NB4 (cell line): ENCODE results near the gene MCRS1.

Experiments used
- CTCF ChIP-seq: IDR thresholded peaks from one replicate; pipeline ENCODE4 v1.5.1; 2012; ENCODE audit warnings: low read depth, low read length
- MAX ChIP-seq: IDR thresholded peaks from 2 replicates; pipeline ENCODE4 v1.6.1; 2011; ENCODE audit warnings: low read depth, low read length
- POLR2A ChIP-seq: IDR thresholded peaks from 2 replicates; pipeline ENCODE4 v1.6.1; 2011; ENCODE audit warnings: mild to moderate bottlenecking; ENCODE audit not compliant: insufficient read length; ENCODE audit errors: extremely low read depth

GRCh38 chr12:49542592-49543160 lies 25.3 kb downstream of the MCRS1 start:
- no peak for TF ChIP-seq CTCF
- TF ChIP-seq POLR2A, result no peak
- TF ChIP-seq MAX, result no peak
